DLD1 (cell line): ENCODE results near the gene PRODH.
"Not testable (repeated sequence)": the region's sequence is repeated elsewhere in the genome, so short reads cannot be mapped to it uniquely, and the experiment has no call there.

Experiments
- in situ Hi-C: cut with HindIII; loops from 2 replicates; pipeline ENCODE4 v1.10.0; 2017; ENCODE audit warnings: low sequenced_read_pairs

Gene PRODH

GRCh38 chr22:18968011-18968749, 32.1 kb upstream of the PRODH start:
- in situ Hi-C loops, result no loop called here

GRCh38 chr22:18967391-18968010, 31.4 kb upstream of the PRODH start:
- in situ Hi-C loops, result not testable (repeated sequence)

GRCh38 chr22:18966748-18967147, 30.7 kb upstream of the PRODH start:
- in situ Hi-C loops, result no loop called here

GRCh38 chr22:18965526-18966421, 29.7 kb upstream of the PRODH start:
- in situ Hi-C loops, result no loop called here

- in situ Hi-C loops, result not testable (repeated sequence)
Measured at GRCh38 chr22:18964501-18965265, 28.6 kb upstream of the PRODH start.

GRCh38 chr22:18964051-18964450, 28.0 kb upstream of the PRODH start:
- in situ Hi-C loops, result not testable (repeated sequence)

GRCh38 chr22:18962308-18962635, 26.2 kb upstream of the PRODH start:
- in situ Hi-C loops, result no loop called here

- in situ Hi-C loops, result not testable (repeated sequence)
Measured at GRCh38 chr22:18961632-18962307, 25.7 kb upstream of the PRODH start.

GRCh38 chr22:18961201-18961600, 25.1 kb upstream of the PRODH start:
- in situ Hi-C loops, result not testable (repeated sequence)

GRCh38 chr22:18960166-18960820, 24.2 kb upstream of the PRODH start:
- in situ Hi-C loops, result not testable (repeated sequence)

GRCh38 chr22:18959741-18960140, 23.6 kb upstream of the PRODH start:
- in situ Hi-C loops, result not testable (repeated sequence)

GRCh38 chr22:18959266-18959665, 23.2 kb upstream of the PRODH start:
- in situ Hi-C loops, result not testable (repeated sequence)

- in situ Hi-C loops, result not testable (repeated sequence)
Measured at GRCh38 chr22:18958738-18959137, 22.6 kb upstream of the PRODH start.

GRCh38 chr22:18958321-18958705, 22.2 kb upstream of the PRODH start:
- in situ Hi-C loops, result not testable (repeated sequence)

GRCh38 chr22:18957621-18958320, 21.7 kb upstream of the PRODH start:
- in situ Hi-C loops, result not testable (repeated sequence)

GRCh38 chr22:18956956-18957355, 20.9 kb upstream of the PRODH start:
- in situ Hi-C loops, result not testable (repeated sequence)

- in situ Hi-C loops, result not testable (repeated sequence)
Measured at GRCh38 chr22:18956121-18956895, 20.2 kb upstream of the PRODH start.

- in situ Hi-C loops, result no loop called here
Measured at GRCh38 chr22:18955696-18956095, 19.6 kb upstream of the PRODH start.
